ENCODE data around the gene KITLG.
"Not testable (repeated sequence)": the region's sequence is repeated elsewhere in the genome, so short reads cannot be mapped to it uniquely, and the experiment has no call there.

The KITLG gene

DNA sequence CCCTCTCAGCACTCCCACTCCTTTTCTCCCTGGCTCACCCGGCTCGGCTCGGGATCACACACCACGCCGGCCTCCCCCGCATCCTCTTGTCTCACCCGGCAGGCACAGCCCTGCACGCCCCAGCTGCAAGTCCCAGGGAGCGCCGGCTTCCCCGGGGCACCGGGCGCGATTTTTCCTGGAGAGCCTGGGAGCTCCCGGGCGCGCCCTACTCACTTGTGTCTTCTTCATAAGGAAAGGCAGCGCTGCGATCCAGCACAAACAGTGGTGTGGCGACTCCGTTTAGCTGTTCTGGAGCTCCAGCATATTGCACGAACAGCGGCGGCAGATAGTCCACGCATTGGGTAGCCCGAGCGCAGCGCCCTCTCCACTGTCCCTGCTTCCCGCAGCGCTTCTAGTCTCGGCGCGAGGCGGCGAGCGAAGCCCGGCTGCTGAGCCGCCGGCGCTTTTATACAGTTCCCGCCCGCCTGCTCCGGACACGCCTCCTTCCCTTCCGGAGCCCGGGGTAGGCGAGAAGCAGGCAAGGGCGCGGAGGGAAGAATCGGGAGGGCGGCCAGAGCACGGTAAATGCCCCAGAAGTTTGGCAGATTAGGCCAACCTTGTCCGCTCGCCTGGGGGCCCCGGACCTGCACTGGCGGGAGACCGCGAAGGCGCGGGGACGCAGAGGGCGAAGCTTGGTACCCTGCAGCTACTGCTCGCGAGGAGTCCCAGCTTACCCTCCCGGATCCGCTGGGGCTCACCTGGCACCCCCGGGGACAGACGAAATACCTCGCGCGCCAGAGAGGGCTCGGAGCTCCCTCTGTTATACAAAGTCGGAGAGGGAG is at the start of gene KITLG:
Gene KITLG (minus strand): TSS at position 421 of the 821 bp plus-strand sequence. CDS start 193 bp downstream, at position 228.
- DNase-seq (ENCODE audit: low read depth, low spot score): no peak

- DNase-seq (ENCODE audit: low read depth, low spot score): no peak
Measured at GRCh38 chr12:88628856-88629509, 48.7 kb upstream of the KITLG start.

DNA sequence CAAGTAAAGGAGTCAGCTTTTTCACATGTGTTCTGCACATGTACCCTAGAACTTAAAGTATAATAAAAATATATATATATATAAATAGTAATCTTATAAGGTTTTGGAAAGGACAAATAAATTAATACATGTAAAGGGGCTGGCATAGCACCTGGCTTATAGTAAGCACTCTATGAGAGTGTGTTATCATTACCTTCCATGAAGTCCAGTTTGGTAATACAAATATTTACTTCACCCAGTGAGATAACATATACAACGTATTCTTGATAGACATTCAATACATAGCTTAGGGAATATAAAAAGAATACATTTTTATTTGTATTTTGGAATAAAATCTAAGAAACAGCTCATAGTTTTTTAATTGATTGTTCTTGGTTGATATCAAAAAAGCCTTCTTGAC is 47.8 kb upstream of the KITLG start:
- not testable (repeated sequence) for DNase-seq (ENCODE audit: low read depth, low spot score)

DNA sequence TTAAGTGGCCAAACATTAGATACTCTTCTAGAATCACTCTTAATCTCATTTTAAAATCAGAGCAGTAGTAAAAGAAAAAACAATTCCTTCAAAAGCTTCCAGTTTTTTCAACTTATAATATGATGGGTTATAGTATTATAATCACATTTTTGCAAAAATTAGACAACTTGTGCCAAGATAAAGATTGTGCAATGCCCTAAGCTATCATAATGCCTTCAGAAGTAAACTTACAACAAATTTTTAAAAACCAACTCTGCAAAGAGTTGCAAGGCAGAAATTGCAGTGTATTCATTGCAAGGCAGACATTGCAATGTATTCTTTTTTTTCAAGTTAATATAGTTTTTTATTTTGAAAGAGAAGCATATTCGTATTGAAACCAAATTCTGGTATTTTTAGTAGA is 47.2 kb upstream of the KITLG start:
- no peak for DNase-seq (ENCODE audit: low read depth, low spot score)

- no peak for DNase-seq (ENCODE audit: low read depth, low spot score)
Measured at GRCh38 chr12:88625356-88625755, 45.1 kb upstream of the KITLG start.

DNA sequence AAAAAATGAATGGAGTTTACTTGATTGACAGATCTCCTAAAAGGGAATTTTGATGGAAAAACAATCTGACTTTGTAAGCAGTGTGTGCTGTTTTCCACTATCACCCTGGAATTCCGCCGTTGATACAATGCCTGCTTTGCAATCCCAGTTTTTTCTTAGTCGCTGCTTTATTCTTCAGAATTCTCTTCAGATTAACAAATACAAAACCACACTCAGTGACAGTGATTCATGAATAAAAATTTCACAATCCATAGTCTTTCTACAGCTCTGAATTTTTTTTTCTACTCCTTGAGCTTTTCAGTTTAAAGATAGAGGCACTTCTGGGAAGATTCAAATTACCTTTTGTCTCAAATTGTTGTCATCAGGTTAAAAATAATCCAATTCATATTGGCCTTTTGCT is 44.6 kb upstream of the KITLG start:
- DNase-seq (ENCODE audit: low read depth, low spot score): no peak

DNA sequence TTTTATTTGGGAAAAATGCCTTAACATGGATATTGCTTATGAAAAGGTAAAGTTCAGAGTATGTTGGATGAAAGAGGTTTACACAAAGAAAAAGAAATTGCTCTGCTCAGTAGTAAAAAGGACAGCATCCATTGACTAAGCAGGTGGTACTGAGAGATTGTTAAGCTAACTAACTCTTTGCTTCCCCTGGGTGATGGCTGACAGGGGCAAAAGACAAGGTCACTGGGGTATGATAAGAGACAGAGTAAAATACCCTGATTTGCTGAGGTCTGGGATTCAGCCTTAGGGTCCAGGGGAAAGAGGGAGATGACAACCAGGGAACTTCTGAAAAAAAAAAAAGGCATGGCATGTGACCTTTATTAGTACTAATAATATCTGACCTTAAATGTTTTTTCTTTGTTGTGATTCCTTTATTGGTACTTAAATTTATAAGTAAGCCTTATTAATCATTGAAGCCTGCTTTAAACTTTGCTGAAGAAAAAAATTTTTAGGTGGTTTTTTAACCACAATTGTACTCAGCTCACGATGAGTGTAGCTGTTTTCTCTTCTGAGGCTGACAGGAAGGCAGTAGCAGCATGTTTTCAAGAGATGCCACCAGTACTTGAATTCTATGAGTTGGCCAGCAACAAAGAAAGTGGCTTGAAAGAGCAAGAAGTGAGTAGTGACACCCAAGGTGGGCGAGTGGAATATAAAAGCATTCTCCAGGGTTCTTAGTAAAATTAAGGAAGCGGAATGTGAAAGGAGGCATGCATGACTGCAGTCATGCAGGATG is 43.7 kb upstream of the KITLG start:
- DNase-seq (ENCODE audit: low read depth, low spot score): no peak

GRCh38 chr12:88617352-88617751 is 37.1 kb upstream of the KITLG start:
- DNase-seq (ENCODE audit: low read depth, low spot score): no peak

DNA sequence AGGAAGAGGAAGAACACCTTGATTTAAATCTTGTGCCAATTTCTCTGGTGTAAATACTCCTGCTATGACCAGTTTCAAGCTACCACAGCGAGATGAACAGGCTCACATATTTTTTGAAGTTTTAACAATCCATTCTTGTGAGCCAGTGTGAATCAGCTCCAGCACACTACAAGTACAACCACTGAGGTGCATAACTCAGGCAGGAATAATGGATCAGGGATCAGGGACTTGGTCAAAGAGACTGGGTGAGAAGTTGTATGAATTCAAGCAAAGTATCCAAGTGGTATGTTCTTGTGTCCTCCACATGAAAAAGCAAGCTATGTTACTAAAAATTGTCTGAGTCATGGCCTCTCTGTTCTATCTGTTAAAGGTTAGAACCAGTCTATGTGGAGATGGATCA is 35.2 kb upstream of the KITLG start:
- DNase-seq (ENCODE audit: low read depth, low spot score): no peak

GRCh38 chr12:88604646-88605045 is 24.4 kb upstream of the KITLG start:
- DNase-seq (ENCODE audit: low read depth, low spot score): no peak

DNA sequence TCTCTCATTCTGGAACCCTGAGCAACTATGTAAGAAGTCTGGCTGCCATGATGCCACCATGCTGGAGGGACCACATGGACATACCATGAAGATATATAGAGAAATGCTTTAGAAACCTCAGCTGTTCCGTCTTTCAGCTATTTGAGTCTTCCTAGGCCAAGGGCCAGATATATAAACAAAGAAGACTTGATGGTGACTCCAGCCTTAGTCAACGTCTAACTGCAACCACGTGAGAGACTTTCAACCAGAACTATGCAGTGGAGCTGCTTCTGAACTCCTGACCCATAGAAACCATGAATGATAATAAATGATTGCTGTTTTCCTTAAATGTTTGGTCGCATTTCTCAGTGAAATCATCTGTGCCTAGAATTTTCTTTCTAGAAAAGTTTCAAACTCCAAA is 20.0 kb upstream of the KITLG start:
- no peak for DNase-seq (ENCODE audit: low read depth, low spot score)

- no peak for DNase-seq (ENCODE audit: low read depth, low spot score)
Measured at GRCh38 chr12:88597365-88597764, 17.1 kb upstream of the KITLG start.

DNA sequence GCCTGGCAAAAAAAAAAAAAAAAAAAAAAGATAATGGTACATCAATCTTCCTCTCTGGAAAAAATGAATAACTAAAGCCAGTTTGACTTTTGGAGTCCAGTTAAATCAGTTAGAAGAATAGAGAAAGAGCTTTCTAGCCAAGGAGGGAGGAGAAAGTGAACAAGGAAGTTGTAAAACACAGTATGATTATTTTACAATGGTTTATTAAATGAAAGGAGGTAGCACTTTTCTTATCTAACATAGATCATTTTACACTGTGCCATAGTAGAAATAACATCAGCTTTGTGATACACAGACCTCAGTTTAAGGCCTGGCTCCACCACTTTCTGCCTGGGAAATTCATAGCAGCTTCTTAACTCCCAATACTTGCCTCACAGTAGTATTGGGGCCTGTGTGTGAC is 15.4 kb upstream of the KITLG start:
- no peak for DNase-seq (ENCODE audit: low read depth, low spot score)

- DNase-seq (ENCODE audit: low read depth, low spot score): no peak
Measured at GRCh38 chr12:88594780-88595179, 14.5 kb upstream of the KITLG start.

GRCh38 chr12:88591343-88591742 is 11.1 kb upstream of the KITLG start:
- no peak for DNase-seq (ENCODE audit: low read depth, low spot score)

GRCh38 chr12:88590851-88591250 is 10.6 kb upstream of the KITLG start:
- no peak for DNase-seq (ENCODE audit: low read depth, low spot score)

DNA sequence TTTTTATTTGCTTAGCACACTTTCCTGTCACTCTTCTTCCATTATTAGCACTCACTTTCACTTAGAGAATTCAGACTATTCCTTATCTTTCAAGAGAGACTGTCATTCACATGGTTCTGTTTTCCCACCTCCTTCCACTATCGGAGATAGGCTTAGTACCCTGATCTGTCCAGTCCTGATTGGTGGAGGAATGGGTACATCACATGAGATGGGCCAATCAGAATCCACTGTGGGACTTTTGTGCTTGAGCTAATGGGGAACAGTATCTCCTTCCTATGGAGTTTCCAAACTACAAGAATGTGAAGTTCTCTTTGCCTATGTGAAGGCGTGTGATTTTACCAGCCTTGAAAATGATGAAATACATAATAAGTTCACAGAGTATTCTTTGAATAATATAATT is 4.8 kb upstream of the KITLG start:
- DNase-seq (ENCODE audit: low read depth, low spot score): no peak

GRCh38 chr12:88579601-88580050 is 645 bp downstream of the KITLG start:
- DNase-seq (ENCODE audit: low read depth, low spot score): no peak

- DNase-seq (ENCODE audit: low read depth, low spot score): no peak
Measured at GRCh38 chr12:88579161-88579517, 1.1 kb downstream of the KITLG start.

- no peak for DNase-seq (ENCODE audit: low read depth, low spot score)
Measured at GRCh38 chr12:88578276-88579160, 1.8 kb downstream of the KITLG start.

DNA sequence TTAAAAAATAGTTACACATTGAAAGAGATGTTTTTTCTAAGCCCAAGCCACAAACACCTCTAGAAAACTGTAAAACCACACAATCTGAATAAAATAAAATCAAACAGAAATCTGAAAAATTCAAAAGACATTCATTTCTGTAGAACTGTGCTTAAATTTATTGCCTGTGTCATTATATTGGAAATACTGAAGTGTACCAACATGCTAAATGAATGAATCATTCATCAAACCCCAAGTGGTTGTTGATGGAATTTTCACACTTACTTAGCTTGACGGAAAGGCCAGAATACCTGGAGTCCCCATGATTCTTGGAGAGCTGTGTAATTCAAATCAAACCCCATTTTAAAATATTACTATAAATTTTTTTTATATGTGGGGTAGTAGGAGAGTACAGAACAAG is 2.7 kb downstream of the KITLG start:
- DNase-seq (ENCODE audit: low read depth, low spot score): no peak

All from activated naive CD8-positive, alpha-beta T cell treated with anti-CD3 and anti-CD28 coated beads, Interleukin-2, amount 50 U/mL, for 16 hours (primary cell).